GM12864 (cell line): Measurements from ENCODE around the gene TTC27.

Experiments
- DNase-seq: peaks from one replicate; pipeline ENCODE4 v3.0.0-alpha.2; 2011; ENCODE audit warnings: low read depth
- H3K4me3 ChIP-seq: 2 replicates; pipeline ENCODE4 v1.5.1; 2011; ENCODE audit warnings: mild to moderate bottlenecking, low read depth, low read length, control low read depth
- CTCF ChIP-seq: IDR thresholded peaks from 2 replicates; pipeline ENCODE4 v1.5.1; 2011; ENCODE audit warnings: low read depth, mild to moderate bottlenecking, moderate library complexity, low read length, control low read depth, inconsistent platforms; ENCODE audit errors: missing control alignments

Gene TTC27

GRCh38 chr2:32688541-32688940 lies 60.7 kb downstream of the TTC27 start:
- H3K4me3 ChIP-seq, result no peak overlapping the region
- no peak for DNase-seq
- no peak for TF ChIP-seq CTCF

GRCh38 chr2:32691678-32692077 lies 63.8 kb downstream of the TTC27 start:
- DNase-seq, result no peak
- H3K4me3 ChIP-seq, result no peak overlapping the region
- no peak for TF ChIP-seq CTCF

- H3K4me3 ChIP-seq, result no peak overlapping the region
- no peak for TF ChIP-seq CTCF
- DNase-seq, result no peak
These were observed 68.6 kb downstream of the TTC27 start for GRCh38 chr2:32696439-32696838.

GRCh38 chr2:32697156-32697555 lies 69.3 kb downstream of the TTC27 start:
- no peak overlapping the region for H3K4me3 ChIP-seq
- no peak for DNase-seq
- no peak for TF ChIP-seq CTCF

- TF ChIP-seq CTCF, result no peak
- H3K4me3 ChIP-seq, result no peak overlapping the region
- DNase-seq, result no peak
These were observed 71.3 kb downstream of the TTC27 start for GRCh38 chr2:32699151-32699550.

- no peak for TF ChIP-seq CTCF
- no peak for DNase-seq
- no peak overlapping the region for H3K4me3 ChIP-seq
These were observed 74.0 kb downstream of the TTC27 start for GRCh38 chr2:32701806-32702205.

GRCh38 chr2:32702303-32703064 lies 74.6 kb downstream of the TTC27 start:
- DNase-seq, result no peak
- H3K4me3 ChIP-seq, result no peak overlapping the region
- no peak for TF ChIP-seq CTCF
